Amygdala (tissue), 56 donors: ENCODE data around the gene MATN3.
A peak's percentile ranks its signal among the peaks of the same experiment; 100 is the strongest.
"Not testable (repeated sequence)": the region's sequence is repeated elsewhere in the genome, so short reads cannot be mapped to it uniquely, and the experiment has no call there.

Experiments used
- DNase-seq, 56 donors: peaks; one replicate each; lab custom pipeline; 2025; lab: John Stamatoyannopoulos, UW

MATN3 gene

GRCh38 chr2:20012282-20013125 is at the start of gene MATN3:
MATN3 (minus strand) TSS chr2:20012668; CDS start chr2:20012631, 37 bp downstream.
- DNase-seq, result peak in 1 of 56 donors; percentile 4

- no peak for DNase-seq
These were observed 49.5 kb upstream of the MATN3 start for GRCh38 chr2:20061940-20062339.

GRCh38 chr2:20061476-20061875 is 49.0 kb upstream of the MATN3 start:
- no peak for DNase-seq

GRCh38 chr2:20060106-20060505 is 47.6 kb upstream of the MATN3 start:
- no peak for DNase-seq

- DNase-seq, result no peak
These were observed 44.8 kb upstream of the MATN3 start for GRCh38 chr2:20057268-20057667.

- no peak for DNase-seq
These were observed 42.5 kb upstream of the MATN3 start for GRCh38 chr2:20054931-20055330.

GRCh38 chr2:20054119-20054518 is 41.7 kb upstream of the MATN3 start:
- no peak for DNase-seq

- DNase-seq, result peak in 5 of 56 donors; percentile 3 to 51 (median 11)
These were observed 40.4 kb upstream of the MATN3 start for GRCh38 chr2:20052861-20053281.

GRCh38 chr2:20052229-20052851 is 39.9 kb upstream of the MATN3 start:
- peak in 1 of 56 donors; percentile 42 for DNase-seq

GRCh38 chr2:20051532-20052228 is 39.2 kb upstream of the MATN3 start, which contains the start of gene LAPTM4A:
LAPTM4A (minus strand) TSS chr2:20051628; CDS start chr2:20051520, 108 bp downstream.
- peak; percentile 92 to 100 (median 98) for DNase-seq

GRCh38 chr2:20050646-20051531 is 38.4 kb upstream of the MATN3 start:
- DNase-seq, result peak in 37 of 56 donors; percentile 7 to 87 (median 33)

- DNase-seq, result peak in 1 of 56 donors; percentile 6
These were observed 37.7 kb upstream of the MATN3 start for GRCh38 chr2:20050104-20050645.

GRCh38 chr2:20049637-20050036 is 37.2 kb upstream of the MATN3 start:
- DNase-seq, result no peak

- no peak for DNase-seq
These were observed 36.3 kb upstream of the MATN3 start for GRCh38 chr2:20048488-20049448.

GRCh38 chr2:20045712-20046292 is 33.3 kb upstream of the MATN3 start:
- not testable (repeated sequence) for DNase-seq

- no peak for DNase-seq
These were observed 32.3 kb upstream of the MATN3 start for GRCh38 chr2:20044778-20045177.

GRCh38 chr2:20042531-20042930 is 30.1 kb upstream of the MATN3 start:
- no peak for DNase-seq

- no peak for DNase-seq
These were observed 28.2 kb upstream of the MATN3 start for GRCh38 chr2:20040489-20041172.
